HepG2 (cell line): ENCODE measurements around the gene DYNC1LI2. TPM values are rescaled to one million over a fixed set of nuclear protein-coding genes. Genes with fewer than 3 reads are reported as not detected.

Experiments
- ATAD3A ChIP-seq: sonication (generic); formaldehyde crosslinking; IDR thresholded peaks from 2 replicates; pipeline ENCODE4 v1.4.0; 2020; ENCODE audit warnings: missing genetic modification reagents
- ATM ChIP-seq: fragments of 450-650 bp; IDR thresholded peaks from 2 replicates; pipeline ENCODE4 v1.7.1; 2017; ENCODE audit warnings: mild to moderate bottlenecking, borderline replicate concordance
- ETV6 ChIP-seq: sonication (generic); formaldehyde crosslinking; conservative IDR thresholded peaks from 2 replicates; pipeline ENCODE4 v1.4.0; 2020; ENCODE audit warnings: missing genetic modification reagents
- EZH2 ChIP-seq: conservative IDR thresholded peaks from 2 replicates; pipeline ENCODE4 v1.6.1; 2012; ENCODE audit warnings: mild to moderate bottlenecking, low read depth, low read length, moderate library complexity
- HINFP ChIP-seq: sonication (generic); formaldehyde crosslinking; IDR thresholded peaks from 2 replicates; pipeline ENCODE4 v1.4.0; 2020; ENCODE audit warnings: low read depth, mild to moderate bottlenecking, missing genetic modification reagents
- NBN ChIP-seq: fragments of 450-650 bp; conservative IDR thresholded peaks from 2 replicates; pipeline ENCODE4 v1.6.1; 2017
- NKX3-1 ChIP-seq: sonication (generic); formaldehyde crosslinking; IDR thresholded peaks from 2 replicates; pipeline ENCODE4 v1.5.0; 2020; ENCODE audit warnings: missing genetic modification reagents
- NR2C2 ChIP-seq: sonication (generic); formaldehyde crosslinking; IDR thresholded peaks from 2 replicates; pipeline ENCODE4 v1.4.0; 2020; ENCODE audit warnings: missing genetic modification reagents, mild to moderate bottlenecking, moderate library complexity, borderline replicate concordance
- SATB2 ChIP-seq: sonication (generic); formaldehyde crosslinking; IDR thresholded peaks from 2 replicates; pipeline ENCODE4 v1.5.0; 2020; ENCODE audit warnings: missing genetic modification reagents
- SIN3A ChIP-seq: IDR thresholded peaks from 2 replicates; pipeline ENCODE4 v1.6.1; 2011; ENCODE audit warnings: low read depth, mild to moderate bottlenecking, control low read depth, low read length, borderline replicate concordance
- SP5 ChIP-seq: IDR thresholded peaks from 2 replicates; pipeline ENCODE4 v1.6.1; 2016; ENCODE audit warnings: low read depth, borderline replicate concordance
- SUZ12 ChIP-seq: fragments of 150-350 bp; IDR thresholded peaks from 2 replicates; pipeline ENCODE4 v1.6.1; 2014; ENCODE audit warnings: low read depth, low read length
- ZFP36L1 ChIP-seq: sonication (generic); formaldehyde crosslinking; IDR thresholded peaks from 2 replicates; pipeline ENCODE4 v1.8.0; 2022; ENCODE audit warnings: mild to moderate bottlenecking, missing genetic modification reagents, moderate library complexity
- ZMYM3 ChIP-seq: sonication (generic); formaldehyde crosslinking; IDR thresholded peaks from 2 replicates; pipeline ENCODE4 v1.5.1; 2020; ENCODE audit warnings: mild to moderate bottlenecking, missing genetic modification reagents
- ZNF18 ChIP-seq: sonication (generic); formaldehyde crosslinking; IDR thresholded peaks from 2 replicates; pipeline ENCODE4 v1.8.0; 2022; ENCODE audit warnings: mild to moderate bottlenecking, missing genetic modification reagents; ENCODE audit not compliant: insufficient replicate concordance
- ZNF280D ChIP-seq: sonication (generic); formaldehyde crosslinking; IDR thresholded peaks from 2 replicates; pipeline ENCODE4 v1.5.1; 2020; ENCODE audit warnings: mild to moderate bottlenecking, missing genetic modification reagents
- ZNF354B ChIP-seq: sonication (generic); formaldehyde crosslinking; IDR thresholded peaks from 2 replicates; pipeline ENCODE4 v1.8.0; 2022; ENCODE audit warnings: mild to moderate bottlenecking, missing genetic modification reagents
- ZNF441 ChIP-seq: sonication (generic); formaldehyde crosslinking; IDR thresholded peaks from 2 replicates; pipeline ENCODE4 v1.7.0; 2021; ENCODE audit warnings: missing genetic modification reagents, borderline replicate concordance
- ZNF740 ChIP-seq: sonication (generic); formaldehyde crosslinking; IDR thresholded peaks from 2 replicates; pipeline ENCODE4 v1.4.0; 2020; ENCODE audit warnings: missing genetic modification reagents
- ZSCAN5A ChIP-seq: sonication (generic); formaldehyde crosslinking; IDR thresholded peaks from 2 replicates; pipeline ENCODE4 v1.8.0; 2022; ENCODE audit warnings: mild to moderate bottlenecking, missing genetic modification reagents, borderline replicate concordance
- polyA plus RNA-seq, 8 experiments: library from polyadenylated mRNA; depleted of rRNA in 3 of 8; stranded (reverse) in 7 of 8; unstranded in 1 of 8; fragments of >200 nt; fragmentation: Illumina TruSeq in 4 of 8; extraction: Trizol in 4 of 8; gene quantifications; 2 replicates each; pipeline versions ENCODE4 v1.2.1 to v1.2.3, GENCODE V29; 2011 to 2016; ENCODE audit warnings: low read depth in 4 of 8, missing spikeins in 1 of 8, mixed read lengths in 1 of 8; ENCODE audit not compliant: insufficient read depth in 1 of 8
- total RNA-seq, 5 experiments: library from RNA; depleted of rRNA; stranded (reverse); fragments of >200 nt; fragmentation: Illumina TruSeq; extraction: Trizol; gene quantifications; 2 replicates each; pipeline ENCODE4 v1.2.3, GENCODE V29; 2016; ENCODE audit warnings: low read depth in 1 of 5
- TF ChIP-seq, protein P1 (sequence below): sonication (generic); formaldehyde crosslinking; IDR thresholded peaks from 2 replicates; pipeline ENCODE4 v1.4.0; 2020; ENCODE audit warnings: missing genetic modification reagents, borderline replicate concordance

The DYNC1LI2 gene
- total and polyA plus RNA-seq, 2 of the 13 experiments (the other 11 are each of a cell fraction or from before 2014, with no cell fraction given) = 65.5 to 135 TPM

GRCh38 chr16:66751303-66751991 lies at the start of gene DYNC1LI2 (continued):
- TF ChIP-seq ZNF18 (CRISPR knock-in tag) = no peak
- no peak for TF ChIP-seq NKX3-1 (CRISPR knock-in tag)
- TF ChIP-seq NBN = no peak
- TF ChIP-seq ZNF354B (CRISPR knock-in tag) = no peak
- peak; percentile 74; the same call in 1 of the 2 replicates for TF ChIP-seq ZNF441 (CRISPR knock-in tag)
- peak; percentile 47; the same call in 1 of the 2 replicates for TF ChIP-seq ETV6 (CRISPR knock-in tag)
- TF ChIP-seq NR2C2 = peak; percentile 53; the same call in 1 of the 2 replicates
- no peak for TF ChIP-seq ZMYM3 (CRISPR knock-in tag)
- TF ChIP-seq ZNF740 (CRISPR knock-in tag) = peak; percentile 70; the same call in 1 of the 2 replicates
- TF ChIP-seq ZNF280D (CRISPR knock-in tag) = no peak
- no peak for TF ChIP-seq ZFP36L1 (CRISPR knock-in tag)
- TF ChIP-seq, protein P1, sequence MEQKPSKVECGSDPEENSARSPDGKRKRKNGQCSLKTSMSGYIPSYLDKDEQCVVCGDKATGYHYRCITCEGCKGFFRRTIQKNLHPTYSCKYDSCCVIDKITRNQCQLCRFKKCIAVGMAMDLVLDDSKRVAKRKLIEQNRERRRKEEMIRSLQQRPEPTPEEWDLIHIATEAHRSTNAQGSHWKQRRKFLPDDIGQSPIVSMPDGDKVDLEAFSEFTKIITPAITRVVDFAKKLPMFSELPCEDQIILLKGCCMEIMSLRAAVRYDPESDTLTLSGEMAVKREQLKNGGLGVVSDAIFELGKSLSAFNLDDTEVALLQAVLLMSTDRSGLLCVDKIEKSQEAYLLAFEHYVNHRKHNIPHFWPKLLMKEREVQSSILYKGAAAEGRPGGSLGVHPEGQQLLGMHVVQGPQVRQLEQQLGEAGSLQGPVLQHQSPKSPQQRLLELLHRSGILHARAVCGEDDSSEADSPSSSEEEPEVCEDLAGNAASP (CRISPR knock-in tag) = no peak
- TF ChIP-seq EZH2 = no peak
- TF ChIP-seq SP5 = no peak
- TF ChIP-seq SUZ12 = no peak
- TF ChIP-seq SIN3A = peak; percentile 82; the same call in 1 of the 2 replicates
- no peak for TF ChIP-seq ATM
- no peak for TF ChIP-seq ZSCAN5A (CRISPR knock-in tag)
- no peak for TF ChIP-seq ATAD3A (CRISPR knock-in tag)
- no peak for TF ChIP-seq HINFP (CRISPR knock-in tag)
- TF ChIP-seq SATB2 (CRISPR knock-in tag) = no peak
